KOPT-K1 (cell line): ENCODE data around the gene ARPC5.

ENCODE experiments used
- H3K27ac ChIP-seq: fragments of 200-600 bp; sonication (generic); 2 replicates; pipeline ENCODE4 v1.5.1; 2016; ENCODE audit warnings: antibody characterized with exemption, mild to moderate bottlenecking, low read depth, low read length; ENCODE audit not compliant: poor library complexity, severe bottlenecking
- H3K36me3 ChIP-seq: fragments of 200-600 bp; sonication (generic); 2 replicates; pipeline ENCODE4 v1.5.1; 2017; ENCODE audit warnings: antibody characterized with exemption, mild to moderate bottlenecking, low read length, moderate library complexity; ENCODE audit not compliant: insufficient read depth
- H3K9me3 ChIP-seq: fragments of 200-600 bp; sonication (generic); 2 replicates; pipeline ENCODE4 v1.5.1; 2017; ENCODE audit warnings: antibody characterized with exemption, low read length, mild to moderate bottlenecking; ENCODE audit not compliant: insufficient read depth, poor library complexity, severe bottlenecking

Gene ARPC5

GRCh38 chr1:183589874-183590243, 45.7 kb downstream of the ARPC5 start:
- H3K9me3 ChIP-seq: no peaks in the 10 kb centered on the region
- no peaks in the 10 kb centered on the region for H3K36me3 ChIP-seq
- H3K27ac ChIP-seq: no peak overlapping the region

- Histone ChIP-seq H3K27ac (no peak overlapping the region), H3K36me3 (no peaks in the 10 kb centered on the region), H3K9me3 (no peaks in the 10 kb centered on the region)
Observed at GRCh38 chr1:183589384-183589783, 46.2 kb downstream of the ARPC5 start.

- H3K9me3 ChIP-seq: no peaks in the 10 kb centered on the region
Observed at GRCh38 chr1:183588827-183589226, 46.8 kb downstream of the ARPC5 start.

GRCh38 chr1:183586926-183587325, 48.7 kb downstream of the ARPC5 start:
- no peak overlapping the region for H3K27ac ChIP-seq
- H3K36me3 ChIP-seq: no peaks in the 10 kb centered on the region
- no peaks in the 10 kb centered on the region for H3K9me3 ChIP-seq

More at GRCh38 chr1:183588827-183589226, 46.8 kb downstream of the ARPC5 start:
- Histone ChIP-seq H3K27ac (no peak overlapping the region), H3K36me3 (no peaks in the 10 kb centered on the region)

GRCh38 chr1:183586455-183586854, 49.1 kb downstream of the ARPC5 start:
- H3K9me3 ChIP-seq: no peaks in the 10 kb centered on the region
- H3K27ac ChIP-seq: no peak overlapping the region
- no peaks in the 10 kb centered on the region for H3K36me3 ChIP-seq

GRCh38 chr1:183585038-183585437, 50.5 kb downstream of the ARPC5 start:
- no peaks in the 10 kb centered on the region for H3K9me3 ChIP-seq
- no peak overlapping the region for H3K27ac ChIP-seq
- H3K36me3 ChIP-seq: no peaks in the 10 kb centered on the region

GRCh38 chr1:183584147-183584546, 51.4 kb downstream of the ARPC5 start:
- H3K9me3 ChIP-seq: no peaks in the 10 kb centered on the region
- no peaks in the 10 kb centered on the region for H3K36me3 ChIP-seq
- H3K27ac ChIP-seq: no peak overlapping the region

- Histone ChIP-seq H3K27ac (no peak overlapping the region), H3K9me3 (no peaks in the 10 kb centered on the region), H3K36me3 (no peaks in the 10 kb centered on the region)
Observed at GRCh38 chr1:183583466-183583865, 52.1 kb downstream of the ARPC5 start.

GRCh38 chr1:183582021-183582713, 53.4 kb downstream of the ARPC5 start:
- H3K36me3 ChIP-seq: no peaks in the 10 kb centered on the region
- no peaks in the 10 kb centered on the region for H3K9me3 ChIP-seq
- H3K27ac ChIP-seq: no peak overlapping the region

GRCh38 chr1:183580281-183580682, 55.3 kb downstream of the ARPC5 start:
- Histone ChIP-seq H3K36me3 (no peaks in the 10 kb centered on the region), H3K27ac (peak overlapping the region; percentile 46), H3K9me3 (no peaks in the 10 kb centered on the region)

GRCh38 chr1:183578856-183579255, 56.7 kb downstream of the ARPC5 start:
- H3K27ac ChIP-seq: no peak overlapping the region
- no peaks in the 10 kb centered on the region for H3K36me3 ChIP-seq
- no peaks in the 10 kb centered on the region for H3K9me3 ChIP-seq

GRCh38 chr1:183577897-183578465, 57.6 kb downstream of the ARPC5 start:
- Histone ChIP-seq H3K9me3 (no peaks in the 10 kb centered on the region), H3K36me3 (no peaks in the 10 kb centered on the region), H3K27ac (no peak overlapping the region)

- Histone ChIP-seq H3K27ac (no peak overlapping the region), H3K9me3 (no peaks in the 10 kb centered on the region), H3K36me3 (no peaks in the 10 kb centered on the region)
Observed at GRCh38 chr1:183576537-183576936, 59.0 kb downstream of the ARPC5 start.

GRCh38 chr1:183575606-183576005, 60.0 kb downstream of the ARPC5 start:
- H3K36me3 ChIP-seq: no peaks in the 10 kb centered on the region
- H3K27ac ChIP-seq: no peak overlapping the region
- H3K9me3 ChIP-seq: no peaks in the 10 kb centered on the region

GRCh38 chr1:183572721-183573120, 62.9 kb downstream of the ARPC5 start:
- H3K36me3 ChIP-seq: no peaks in the 10 kb centered on the region

GRCh38 chr1:183571678-183572268, 63.8 kb downstream of the ARPC5 start:
- H3K9me3 ChIP-seq: no peaks in the 10 kb centered on the region
- H3K36me3 ChIP-seq: no peaks in the 10 kb centered on the region
- no peak overlapping the region for H3K27ac ChIP-seq

More at GRCh38 chr1:183572721-183573120, 62.9 kb downstream of the ARPC5 start:
- no peaks in the 10 kb centered on the region for H3K9me3 ChIP-seq
- H3K27ac ChIP-seq: no peak overlapping the region
